Stimulated activated CD4-positive, alpha-beta T cell treated with anti-CD3 and anti-CD28 coated beads, Interleukin-15, amount 100 ng/mL, for 48 hours (primary cell): ENCODE measurements around the gene CIITA.
A peak's percentile ranks its signal among the peaks of the same experiment; 100 is the strongest.

ENCODE experiments used
- DNase-seq, 2 donors: peaks; one replicate each; pipeline ENCODE4 v3.0.0-alpha.2; 2020; ENCODE audit warnings: low read depth in 2 of 2

The CIITA gene

GRCh38 chr16:10878644-10879501, 1.9 kb downstream of the CIITA start:
- no peak for DNase-seq

- DNase-seq = no peak
These were observed 2.9 kb downstream of the CIITA start for GRCh38 chr16:10879681-10880589.

GRCh38 chr16:10880594-10881452, 3.8 kb downstream of the CIITA start:
- DNase-seq = no peak

GRCh38 chr16:10881479-10882030, 4.6 kb downstream of the CIITA start:
- DNase-seq = no peak

- DNase-seq = no peak
These were observed 6.0 kb downstream of the CIITA start for GRCh38 chr16:10883004-10883403.

GRCh38 chr16:10885246-10885645, 8.2 kb downstream of the CIITA start:
- DNase-seq = no peak

- DNase-seq = no peak
These were observed 11.4 kb downstream of the CIITA start for GRCh38 chr16:10888320-10888937.

GRCh38 chr16:10889855-10890254, 12.9 kb downstream of the CIITA start:
- DNase-seq = no peak

- DNase-seq = no peak
These were observed 15.8 kb downstream of the CIITA start for GRCh38 chr16:10892782-10893318.

GRCh38 chr16:10895053-10895946, 18.3 kb downstream of the CIITA start:
- peak in 1 of 2 donors; percentile 21 for DNase-seq

- DNase-seq = no peak
These were observed 19.2 kb downstream of the CIITA start for GRCh38 chr16:10896165-10896564.

- no peak for DNase-seq
These were observed 19.7 kb downstream of the CIITA start for GRCh38 chr16:10896723-10897122.

- DNase-seq = no peak
These were observed 20.1 kb downstream of the CIITA start for GRCh38 chr16:10897134-10897533.

GRCh38 chr16:10902999-10903398, 26.0 kb downstream of the CIITA start:
- DNase-seq = no peak

GRCh38 chr16:10906482-10906881, 29.5 kb downstream of the CIITA start:
- no peak for DNase-seq

- no peak for DNase-seq
These were observed 30.1 kb downstream of the CIITA start for GRCh38 chr16:10906914-10907756.

- no peak for DNase-seq
These were observed 30.7 kb downstream of the CIITA start for GRCh38 chr16:10907757-10908045.

GRCh38 chr16:10911267-10911666, 34.3 kb downstream of the CIITA start:
- no peak for DNase-seq

- DNase-seq = no peak
These were observed 39.5 kb downstream of the CIITA start for GRCh38 chr16:10916534-10916933.
